Osteoblast (primary cell): ENCODE results near the gene KCNJ10. TPM values are rescaled to one million over a fixed set of nuclear protein-coding genes. Genes with fewer than 3 reads are reported as not detected.

Source experiments
- DNase-seq: peaks from one replicate; pipeline ENCODE4 v3.0.0; 2011; ENCODE audit warnings: low spot score, mixed read lengths; ENCODE audit not compliant: insufficient read length; ENCODE audit errors: missing footprints
- H2AFZ ChIP-seq: 2 replicates; pipeline ENCODE4 v1.6.0; 2011; ENCODE audit warnings: mild to moderate bottlenecking, low read length
- H3K27ac ChIP-seq: 2 replicates; pipeline ENCODE4 v1.5.1; 2011; ENCODE audit warnings: mild to moderate bottlenecking, low read depth, low read length, moderate library complexity
- H3K27me3 ChIP-seq: 2 replicates; pipeline ENCODE4 v1.6.0; 2012; ENCODE audit warnings: mild to moderate bottlenecking, control low read depth, inconsistent platforms, low read length, moderate library complexity; ENCODE audit not compliant: insufficient read depth
- H3K36me3 ChIP-seq: 2 replicates; pipeline ENCODE4 v1.5.1; 2011; ENCODE audit warnings: mild to moderate bottlenecking, low read length, control low read depth, moderate library complexity; ENCODE audit not compliant: insufficient read depth
- H3K4me1 ChIP-seq: 2 replicates; pipeline ENCODE4 v1.5.1; 2011; ENCODE audit warnings: mild to moderate bottlenecking, low read length, control low read depth, moderate library complexity; ENCODE audit not compliant: insufficient read depth
- H3K4me2 ChIP-seq: 2 replicates; pipeline ENCODE4 v1.6.0; 2011; ENCODE audit warnings: mild to moderate bottlenecking, low read length; ENCODE audit not compliant: insufficient read depth
- H3K4me3 ChIP-seq: fragments of 200-600 bp; sonication (generic); 3 replicates; pipeline ENCODE4 v1.5.1; 2012; ENCODE audit warnings: mild to moderate bottlenecking, low read length, inconsistent platforms; ENCODE audit not compliant: insufficient read depth
- H3K79me2 ChIP-seq: 2 replicates; pipeline ENCODE4 v1.6.0; 2012; ENCODE audit warnings: mild to moderate bottlenecking, low read length, control low read depth, inconsistent platforms; ENCODE audit not compliant: insufficient read depth
- H3K9me3 ChIP-seq: 2 replicates; pipeline ENCODE4 v1.5.1; 2011; ENCODE audit warnings: low read depth, low read length, control low read depth
- H4K20me1 ChIP-seq: 2 replicates; pipeline ENCODE4 v1.6.0; 2012; ENCODE audit warnings: mild to moderate bottlenecking, low read length, control low read depth; ENCODE audit not compliant: insufficient read depth
- total RNA-seq: library from RNA; depleted of rRNA; stranded (reverse); fragments of >200 nt; gene quantifications from 2 replicates; pipeline ENCODE4 v1.2.3, GENCODE V29; 2012
- TF ChIP-seq, protein P1 (sequence below): IDR thresholded peaks from 2 replicates; pipeline ENCODE4 v1.5.1; 2011; ENCODE audit warnings: mild to moderate bottlenecking, low read depth, low read length, moderate library complexity; ENCODE audit errors: extremely low read depth

KCNJ10 gene
- total RNA-seq, 1 donor, result not detected

DNA sequence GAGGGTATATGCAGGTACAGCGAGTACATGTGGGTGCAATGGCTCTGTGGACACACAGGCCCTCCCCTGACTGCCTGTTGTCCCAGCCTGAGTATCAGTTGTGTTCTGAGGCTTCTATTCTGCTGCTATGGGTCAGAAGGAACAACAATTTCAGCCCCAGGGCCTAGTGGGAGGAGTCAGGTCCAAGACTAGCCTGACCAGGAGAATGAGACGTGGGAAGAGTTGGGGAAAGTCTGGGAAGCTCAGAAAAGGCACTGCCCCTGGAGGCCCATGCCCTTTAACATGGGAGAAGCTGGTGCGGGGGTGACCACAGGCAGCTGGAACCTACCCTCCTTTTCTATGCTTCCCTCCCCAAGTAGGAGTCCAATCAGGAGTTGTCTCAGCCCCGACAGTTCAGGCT lies 20.8 kb upstream of the KCNJ10 start:
- TF ChIP-seq, protein P1, sequence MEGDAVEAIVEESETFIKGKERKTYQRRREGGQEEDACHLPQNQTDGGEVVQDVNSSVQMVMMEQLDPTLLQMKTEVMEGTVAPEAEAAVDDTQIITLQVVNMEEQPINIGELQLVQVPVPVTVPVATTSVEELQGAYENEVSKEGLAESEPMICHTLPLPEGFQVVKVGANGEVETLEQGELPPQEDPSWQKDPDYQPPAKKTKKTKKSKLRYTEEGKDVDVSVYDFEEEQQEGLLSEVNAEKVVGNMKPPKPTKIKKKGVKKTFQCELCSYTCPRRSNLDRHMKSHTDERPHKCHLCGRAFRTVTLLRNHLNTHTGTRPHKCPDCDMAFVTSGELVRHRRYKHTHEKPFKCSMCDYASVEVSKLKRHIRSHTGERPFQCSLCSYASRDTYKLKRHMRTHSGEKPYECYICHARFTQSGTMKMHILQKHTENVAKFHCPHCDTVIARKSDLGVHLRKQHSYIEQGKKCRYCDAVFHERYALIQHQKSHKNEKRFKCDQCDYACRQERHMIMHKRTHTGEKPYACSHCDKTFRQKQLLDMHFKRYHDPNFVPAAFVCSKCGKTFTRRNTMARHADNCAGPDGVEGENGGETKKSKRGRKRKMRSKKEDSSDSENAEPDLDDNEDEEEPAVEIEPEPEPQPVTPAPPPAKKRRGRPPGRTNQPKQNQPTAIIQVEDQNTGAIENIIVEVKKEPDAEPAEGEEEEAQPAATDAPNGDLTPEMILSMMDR, result no peak

GRCh38 chr1:160089883-160090282 lies 19.9 kb upstream of the KCNJ10 start:
- Histone ChIP-seq H3K4me2 (no peak overlapping the region), H3K27me3 (peaks cover 2% of the 10 kb centered on the region), H3K79me2 (no peaks in the 10 kb centered on the region), H2AFZ (no peak overlapping the region), H3K4me3 (no peak overlapping the region), H4K20me1 (no peaks in the 10 kb centered on the region), H3K4me1 (no peaks in the 10 kb centered on the region), H3K9me3 (no peaks in the 10 kb centered on the region), H3K27ac (no peak overlapping the region), H3K36me3 (no peaks in the 10 kb centered on the region)
- DNase-seq, result peak; percentile 78
- TF ChIP-seq, protein P1, result no peak

More for the DNA sequence above, 20.8 kb upstream of the KCNJ10 start:
- Histone ChIP-seq H3K79me2 (no peaks in the 10 kb centered on the region), H3K27ac (no peak overlapping the region), H3K4me1 (no peaks in the 10 kb centered on the region), H3K9me3 (no peaks in the 10 kb centered on the region), H3K36me3 (no peaks in the 10 kb centered on the region), H4K20me1 (no peaks in the 10 kb centered on the region), H3K4me3 (no peak overlapping the region), H2AFZ (no peak overlapping the region), H3K4me2 (no peak overlapping the region), H3K27me3 (peaks cover 2% of the 10 kb centered on the region)
- DNase-seq, result peak; percentile 62

GRCh38 chr1:160087118-160087662 lies 17.2 kb upstream of the KCNJ10 start:
- peaks cover 22% of the 10 kb centered on the region for H3K27me3 ChIP-seq
- DNase-seq, result no peak
- H3K79me2 ChIP-seq, result no peaks in the 10 kb centered on the region
- no peak overlapping the region for H3K4me3 ChIP-seq
- H3K27ac ChIP-seq, result no peak overlapping the region
- H4K20me1 ChIP-seq, result no peaks in the 10 kb centered on the region
- H3K4me2 ChIP-seq, result no peak overlapping the region
- TF ChIP-seq, protein P1, result no peak
- no peaks in the 10 kb centered on the region for H3K9me3 ChIP-seq
- no peaks in the 10 kb centered on the region for H3K36me3 ChIP-seq
- H3K4me1 ChIP-seq, result no peaks in the 10 kb centered on the region
- H2AFZ ChIP-seq, result no peak overlapping the region

GRCh38 chr1:160086456-160086892 lies 16.5 kb upstream of the KCNJ10 start:
- Histone ChIP-seq H4K20me1 (no peaks in the 10 kb centered on the region), H3K27me3 (peaks cover 29% of the 10 kb centered on the region), H3K4me3 (no peak overlapping the region), H3K36me3 (no peaks in the 10 kb centered on the region), H3K27ac (no peak overlapping the region), H2AFZ (no peak overlapping the region), H3K4me2 (no peak overlapping the region), H3K79me2 (no peaks in the 10 kb centered on the region), H3K9me3 (no peaks in the 10 kb centered on the region), H3K4me1 (no peaks in the 10 kb centered on the region)
- peak; percentile 69 for DNase-seq
- TF ChIP-seq, protein P1, result no peak
